ENCODE results near the gene LIMCH1. TPM values are rescaled to one million over a fixed set of nuclear protein-coding genes. Genes with fewer than 3 reads are reported as not detected.

LIMCH1 gene
- polyA plus RNA-seq, 3 donors from 2014 or later, result not detected

- Mint-ChIP-seq H3K4me3 (no peak overlapping the region), H3K27ac (no peak overlapping the region), H3K9me3 (peaks cover 0 to 10% (median 1%) of the 10 kb centered on the region in 6 donors), H3K4me1 (no peaks in the 10 kb centered on the region), H3K36me3 (no peaks in the 10 kb centered on the region), H3K27me3 (ENCODE audit: low read depth in 3 of 3) (peaks cover 2 to 5% (median 2%) of the 10 kb centered on the region in 3 donors)
- DNase-seq, result no peak
Observed at GRCh38 chr4:41590591-41590990, 52.6 kb downstream of the LIMCH1 start.

GRCh38 chr4:41594432-41594831 lies 56.5 kb downstream of the LIMCH1 start:
- H3K4me1 Mint-ChIP-seq, result no peaks in the 10 kb centered on the region
- peaks cover 0 to 10% (median 0%) of the 10 kb centered on the region in 6 donors for H3K9me3 Mint-ChIP-seq
- no peak for DNase-seq

GRCh38 chr4:41597494-41597893 lies 59.5 kb downstream of the LIMCH1 start:
- H3K4me1 Mint-ChIP-seq, result no peaks in the 10 kb centered on the region
- DNase-seq, result no peak
- no peak overlapping the region for H3K4me3 Mint-ChIP-seq
- no peak overlapping the region for H3K27ac Mint-ChIP-seq
- H3K9me3 Mint-ChIP-seq, result peaks cover 0 to 8% (median 2%) of the 10 kb centered on the region in 6 donors
- peaks cover 0 to 9% (median 2%) of the 10 kb centered on the region in 3 donors for H3K27me3 Mint-ChIP-seq (ENCODE audit: low read depth in 3 of 3)
- peaks cover 0 to 5% (median 0%) of the 10 kb centered on the region in 3 donors for H3K36me3 Mint-ChIP-seq

More at GRCh38 chr4:41594432-41594831, 56.5 kb downstream of the LIMCH1 start:
- H3K36me3 Mint-ChIP-seq, result no peaks in the 10 kb centered on the region
- no peak overlapping the region for H3K4me3 Mint-ChIP-seq
- no peak overlapping the region for H3K27ac Mint-ChIP-seq
- peaks cover 2 to 8% (median 2%) of the 10 kb centered on the region in 3 donors for H3K27me3 Mint-ChIP-seq (ENCODE audit: low read depth in 3 of 3)

- H3K4me3 Mint-ChIP-seq, result no peak overlapping the region
- no peak overlapping the region for H3K27ac Mint-ChIP-seq
- H3K4me1 Mint-ChIP-seq, result no peaks in the 10 kb centered on the region
- H3K9me3 Mint-ChIP-seq, result peaks cover 0 to 8% (median 2%) of the 10 kb centered on the region in 6 donors
- H3K27me3 Mint-ChIP-seq (ENCODE audit: low read depth in 3 of 3), result peaks cover 0 to 9% (median 2%) of the 10 kb centered on the region in 3 donors
- H3K36me3 Mint-ChIP-seq, result peaks cover 0 to 5% (median 0%) of the 10 kb centered on the region in 3 donors
- DNase-seq, result no peak
Observed at GRCh38 chr4:41598580-41598979, 60.6 kb downstream of the LIMCH1 start.

- H3K4me1 Mint-ChIP-seq, result no peaks in the 10 kb centered on the region
- H3K9me3 Mint-ChIP-seq, result peaks cover 0 to 8% (median 2%) of the 10 kb centered on the region in 6 donors
Observed at GRCh38 chr4:41599192-41599786, 61.3 kb downstream of the LIMCH1 start.

GRCh38 chr4:41600243-41600912 lies 62.4 kb downstream of the LIMCH1 start:
- H3K4me3 Mint-ChIP-seq, result no peak overlapping the region
- H3K36me3 Mint-ChIP-seq, result peaks cover 0 to 5% (median 0%) of the 10 kb centered on the region in 3 donors
- no peak overlapping the region for H3K27ac Mint-ChIP-seq
- H3K4me1 Mint-ChIP-seq, result no peaks in the 10 kb centered on the region
- H3K27me3 Mint-ChIP-seq (ENCODE audit: low read depth in 3 of 3), result peaks cover 0 to 5% (median 2%) of the 10 kb centered on the region in 3 donors
- DNase-seq, result no peak
- peaks cover 0 to 8% (median 2%) of the 10 kb centered on the region in 6 donors for H3K9me3 Mint-ChIP-seq

More at GRCh38 chr4:41599192-41599786, 61.3 kb downstream of the LIMCH1 start:
- Mint-ChIP-seq H3K27me3 (ENCODE audit: low read depth in 3 of 3) (peaks cover 0 to 6% (median 2%) of the 10 kb centered on the region in 3 donors), H3K4me3 (no peak overlapping the region), H3K27ac (no peak overlapping the region), H3K36me3 (peaks cover 0 to 5% (median 0%) of the 10 kb centered on the region in 3 donors)
- no peak for DNase-seq

GRCh38 chr4:41601025-41601424 lies 63.1 kb downstream of the LIMCH1 start:
- H3K4me1 Mint-ChIP-seq, result no peaks in the 10 kb centered on the region
- H3K27me3 Mint-ChIP-seq (ENCODE audit: low read depth in 3 of 3), result peaks cover 0 to 5% (median 2%) of the 10 kb centered on the region in 3 donors
- peaks cover 0 to 5% (median 0%) of the 10 kb centered on the region in 3 donors for H3K36me3 Mint-ChIP-seq
- no peak overlapping the region for H3K27ac Mint-ChIP-seq
- DNase-seq, result no peak
- peaks cover 0 to 8% (median 2%) of the 10 kb centered on the region in 6 donors for H3K9me3 Mint-ChIP-seq
- H3K4me3 Mint-ChIP-seq, result no peak overlapping the region

GRCh38 chr4:41602113-41602512 lies 64.2 kb downstream of the LIMCH1 start:
- Mint-ChIP-seq H3K36me3 (peaks cover 0 to 5% (median 0%) of the 10 kb centered on the region in 3 donors), H3K27me3 (ENCODE audit: low read depth in 3 of 3) (peaks cover 0 to 2% (median 2%) of the 10 kb centered on the region in 3 donors), H3K27ac (no peak overlapping the region), H3K4me1 (no peaks in the 10 kb centered on the region), H3K9me3 (peaks cover 0 to 6% (median 0%) of the 10 kb centered on the region in 6 donors), H3K4me3 (no peak overlapping the region)
- no peak for DNase-seq

GRCh38 chr4:41602886-41603498 lies 65.0 kb downstream of the LIMCH1 start:
- H3K27ac Mint-ChIP-seq, result no peak overlapping the region
- H3K4me3 Mint-ChIP-seq, result no peak overlapping the region
- H3K36me3 Mint-ChIP-seq, result peaks cover 0 to 5% (median 0%) of the 10 kb centered on the region in 3 donors
- H3K9me3 Mint-ChIP-seq, result peaks cover 0 to 6% (median 0%) of the 10 kb centered on the region in 6 donors
- H3K27me3 Mint-ChIP-seq (ENCODE audit: low read depth in 3 of 3), result peaks cover 0 to 2% (median 2%) of the 10 kb centered on the region in 3 donors
- DNase-seq, result no peak
- no peaks in the 10 kb centered on the region for H3K4me1 Mint-ChIP-seq

GRCh38 chr4:41609851-41610250 lies 71.9 kb downstream of the LIMCH1 start:
- H3K27me3 Mint-ChIP-seq (ENCODE audit: low read depth in 3 of 3), result peaks cover 0 to 3% (median 0%) of the 10 kb centered on the region in 3 donors
- H3K9me3 Mint-ChIP-seq, result peaks cover 0 to 4% (median 0%) of the 10 kb centered on the region in 6 donors
- no peaks in the 10 kb centered on the region for H3K4me1 Mint-ChIP-seq
- no peak for DNase-seq
- H3K36me3 Mint-ChIP-seq, result no peaks in the 10 kb centered on the region
- H3K27ac Mint-ChIP-seq, result no peak overlapping the region
- no peak overlapping the region for H3K4me3 Mint-ChIP-seq

- H3K4me3 Mint-ChIP-seq, result no peak overlapping the region
- H3K36me3 Mint-ChIP-seq, result no peaks in the 10 kb centered on the region
- no peak for DNase-seq
- H3K9me3 Mint-ChIP-seq, result peaks cover 0 to 4% (median 0%) of the 10 kb centered on the region in 6 donors
- H3K4me1 Mint-ChIP-seq, result no peaks in the 10 kb centered on the region
- H3K27me3 Mint-ChIP-seq (ENCODE audit: low read depth in 3 of 3), result peaks cover 0 to 3% (median 0%) of the 10 kb centered on the region in 3 donors
- no peak overlapping the region for H3K27ac Mint-ChIP-seq
Observed at GRCh38 chr4:41610474-41610873, 72.5 kb downstream of the LIMCH1 start.

- Mint-ChIP-seq H3K4me3 (no peak overlapping the region), H3K9me3 (peaks cover 0 to 9% (median 1%) of the 10 kb centered on the region in 6 donors), H3K36me3 (no peaks in the 10 kb centered on the region), H3K4me1 (no peaks in the 10 kb centered on the region), H3K27me3 (ENCODE audit: low read depth in 3 of 3) (peaks cover 0 to 3% (median 0%) of the 10 kb centered on the region in 3 donors), H3K27ac (no peak overlapping the region)
- no peak for DNase-seq
Observed at GRCh38 chr4:41611124-41611838, 73.3 kb downstream of the LIMCH1 start.
